Activated CD4-positive, alpha-beta T cell treated with anti-CD3 and anti-CD28 coated beads for 24 hours (primary cell): ENCODE data around the gene FLOT1.

ENCODE experiments used
- DNase-seq, 2 donors: peaks; one replicate each; pipeline ENCODE4 v3.0.0-alpha.2; 2020; ENCODE audit warnings: low read depth in 2 of 2

FLOT1 gene

GRCh38 chr6:30742316-30743098, at the start of gene FLOT1:
TSS of gene FLOT1 (minus strand) at chr6:30742687. CDS start at chr6:30742189, 498 bp downstream.
- DNase-seq: peak; percentile 86 to 97

GRCh38 chr6:30790724-30791383, 48.4 kb upstream of the FLOT1 start:
- no peak for DNase-seq

- no peak for DNase-seq
Observed at GRCh38 chr6:30789606-30790005, 47.1 kb upstream of the FLOT1 start.

- no peak for DNase-seq
Observed at GRCh38 chr6:30787954-30788353, 45.5 kb upstream of the FLOT1 start.

- DNase-seq: no peak
Observed at GRCh38 chr6:30782425-30783014, 40.0 kb upstream of the FLOT1 start.

- DNase-seq: peak in 1 of 2 donors; percentile 29
Observed at GRCh38 chr6:30781743-30782424, 39.4 kb upstream of the FLOT1 start.

- no peak for DNase-seq
Observed at GRCh38 chr6:30781395-30781742, 38.9 kb upstream of the FLOT1 start.

GRCh38 chr6:30780642-30780920, 38.1 kb upstream of the FLOT1 start:
- DNase-seq: no peak

- DNase-seq: no peak
Observed at GRCh38 chr6:30779850-30780641, 37.6 kb upstream of the FLOT1 start.

- no peak for DNase-seq
Observed at GRCh38 chr6:30778001-30778635, 35.6 kb upstream of the FLOT1 start.

- no peak for DNase-seq
Observed at GRCh38 chr6:30777155-30777485, 34.6 kb upstream of the FLOT1 start.

GRCh38 chr6:30776390-30777154, 34.1 kb upstream of the FLOT1 start:
- no peak for DNase-seq

GRCh38 chr6:30775104-30775503, 32.6 kb upstream of the FLOT1 start:
- DNase-seq: no peak

- DNase-seq: no peak
Observed at GRCh38 chr6:30774701-30775100, 32.2 kb upstream of the FLOT1 start.

GRCh38 chr6:30770592-30770991, 28.1 kb upstream of the FLOT1 start:
- DNase-seq: no peak

GRCh38 chr6:30769853-30770524, 27.5 kb upstream of the FLOT1 start:
- DNase-seq: no peak

- DNase-seq: peak; percentile 66 to 82
Observed at GRCh38 chr6:30769088-30769852, 26.8 kb upstream of the FLOT1 start.

- no peak for DNase-seq
Observed at GRCh38 chr6:30768634-30769087, 26.2 kb upstream of the FLOT1 start.

GRCh38 chr6:30767944-30768301, 25.4 kb upstream of the FLOT1 start:
- DNase-seq: no peak
